HG03439 (cell line): ENCODE measurements around the gene FUT7.

Source experiments
- ATAC-seq: cut with Tn5 transposase; IDR thresholded peaks from one replicate; pipeline ENCODE4 v1.9.1; 2021; ENCODE audit warnings: mild to moderate bottlenecking, moderate library complexity; ENCODE audit not compliant: unreplicated experiment

The FUT7 gene

GRCh38 chr9:136985027-136985602 lies 46.8 kb downstream of the FUT7 start:
- ATAC-seq: no peak

GRCh38 chr9:136984464-136985026 lies 47.3 kb downstream of the FUT7 start:
- no peak for ATAC-seq

GRCh38 chr9:136983656-136984314 lies 48.1 kb downstream of the FUT7 start:
- ATAC-seq: no peak

GRCh38 chr9:136983167-136983566 lies 48.7 kb downstream of the FUT7 start:
- ATAC-seq: no peak

GRCh38 chr9:136982232-136983051 lies 49.4 kb downstream of the FUT7 start, which contains the start of gene LCNL1:
LCNL1 (plus strand) TSS chr9:136982993; CDS start chr9:136983587, 594 bp downstream.
- no peak for ATAC-seq

- ATAC-seq: no peak
Observed at GRCh38 chr9:136981588-136982231, 50.2 kb downstream of the FUT7 start.

GRCh38 chr9:136980669-136981478 lies 51.0 kb downstream of the FUT7 start:
- ATAC-seq: no peak
